HL-60 (cell line): ENCODE results near the gene SNAPC3.

Experiments used
- GABPA ChIP-seq: IDR thresholded peaks from 2 replicates; pipeline ENCODE4 v1.6.1; 2012; ENCODE audit warnings: low read depth
- POLR2AphosphoS5 ChIP-seq: IDR thresholded peaks from 2 replicates; pipeline ENCODE4 v1.6.1; 2012; ENCODE audit warnings: low read depth
- SPI1 ChIP-seq: IDR thresholded peaks from 2 replicates; pipeline ENCODE4 v1.6.1; 2012; ENCODE audit warnings: low read depth, mild to moderate bottlenecking, borderline replicate concordance
- TF ChIP-seq, protein P1 (sequence below): IDR thresholded peaks from one replicate; pipeline ENCODE4 v1.5.1; 2011; ENCODE audit warnings: low read length, control low read depth, inconsistent platforms; ENCODE audit not compliant: insufficient read depth

DNA sequence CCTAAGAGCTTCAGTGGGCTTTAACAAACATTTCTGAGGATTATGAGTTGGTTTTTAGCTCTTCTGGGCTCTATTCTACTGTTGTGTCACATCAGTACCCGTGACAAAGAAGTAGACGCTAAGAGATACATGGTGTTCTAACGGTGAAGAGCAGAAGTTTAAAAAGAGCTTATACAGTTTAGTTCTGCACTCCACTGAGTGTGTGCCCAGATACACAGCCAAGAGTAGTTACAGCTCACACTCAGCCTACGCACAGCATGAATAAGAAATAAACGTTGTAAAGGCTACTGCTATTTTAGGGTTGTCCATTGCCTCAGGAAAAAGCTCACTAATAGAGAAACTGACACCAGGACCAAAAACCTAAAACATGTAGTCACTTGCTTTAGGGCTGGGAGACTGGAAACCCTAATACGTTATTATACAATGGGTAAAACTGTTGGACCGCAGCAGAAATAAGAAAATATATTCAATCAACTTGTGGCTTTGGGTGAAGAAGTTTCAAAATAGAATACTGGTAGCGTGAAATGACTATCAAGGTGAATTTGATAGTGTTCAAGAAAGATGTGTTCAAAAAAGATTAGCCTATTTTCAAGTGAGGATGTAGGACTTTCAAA is 53.4 kb downstream of the SNAPC3 start:
- TF ChIP-seq POLR2AphosphoS5: no peak
- no peak for TF ChIP-seq SPI1
- TF ChIP-seq, protein P1, sequence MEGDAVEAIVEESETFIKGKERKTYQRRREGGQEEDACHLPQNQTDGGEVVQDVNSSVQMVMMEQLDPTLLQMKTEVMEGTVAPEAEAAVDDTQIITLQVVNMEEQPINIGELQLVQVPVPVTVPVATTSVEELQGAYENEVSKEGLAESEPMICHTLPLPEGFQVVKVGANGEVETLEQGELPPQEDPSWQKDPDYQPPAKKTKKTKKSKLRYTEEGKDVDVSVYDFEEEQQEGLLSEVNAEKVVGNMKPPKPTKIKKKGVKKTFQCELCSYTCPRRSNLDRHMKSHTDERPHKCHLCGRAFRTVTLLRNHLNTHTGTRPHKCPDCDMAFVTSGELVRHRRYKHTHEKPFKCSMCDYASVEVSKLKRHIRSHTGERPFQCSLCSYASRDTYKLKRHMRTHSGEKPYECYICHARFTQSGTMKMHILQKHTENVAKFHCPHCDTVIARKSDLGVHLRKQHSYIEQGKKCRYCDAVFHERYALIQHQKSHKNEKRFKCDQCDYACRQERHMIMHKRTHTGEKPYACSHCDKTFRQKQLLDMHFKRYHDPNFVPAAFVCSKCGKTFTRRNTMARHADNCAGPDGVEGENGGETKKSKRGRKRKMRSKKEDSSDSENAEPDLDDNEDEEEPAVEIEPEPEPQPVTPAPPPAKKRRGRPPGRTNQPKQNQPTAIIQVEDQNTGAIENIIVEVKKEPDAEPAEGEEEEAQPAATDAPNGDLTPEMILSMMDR: no peak
- TF ChIP-seq GABPA: no peak
